ENCODE measurements around the gene S100A10.

S100A10 gene

GRCh38 chr1:151993734-151994496, at the start of gene S100A10:
Gene S100A10, minus strand, starts transcription at chr1:151993859. Its CDS starts 7,629 bp downstream, at chr1:151986230.
- DNase-seq (ENCODE audit: low spot score) = peak; percentile 37

GRCh38 chr1:152042030-152042429, 48.4 kb upstream of the S100A10 start:
- no peak for DNase-seq (ENCODE audit: low spot score)

- no peak for DNase-seq (ENCODE audit: low spot score)
These were observed 46.2 kb upstream of the S100A10 start for GRCh38 chr1:152039886-152040285.

GRCh38 chr1:152039461-152039860, 45.8 kb upstream of the S100A10 start:
- DNase-seq (ENCODE audit: low spot score) = no peak

- DNase-seq (ENCODE audit: low spot score) = no peak
These were observed 45.2 kb upstream of the S100A10 start for GRCh38 chr1:152038871-152039270.

GRCh38 chr1:152036267-152037216, 42.9 kb upstream of the S100A10 start, which contains the start of gene S100A11:
Gene S100A11, minus strand, starts transcription at chr1:152037004. Its CDS starts 89 bp downstream, at chr1:152036915.
- peak; percentile 90 for DNase-seq (ENCODE audit: low spot score)

GRCh38 chr1:152035539-152036266, 42.0 kb upstream of the S100A10 start:
- DNase-seq (ENCODE audit: low spot score) = peak; percentile 57

GRCh38 chr1:152034654-152035538, 41.2 kb upstream of the S100A10 start:
- DNase-seq (ENCODE audit: low spot score) = peak; percentile 88

- no peak for DNase-seq (ENCODE audit: low spot score)
These were observed 40.6 kb upstream of the S100A10 start for GRCh38 chr1:152034324-152034653.

- no peak for DNase-seq (ENCODE audit: low spot score)
These were observed 36.2 kb upstream of the S100A10 start for GRCh38 chr1:152029929-152030211.

- DNase-seq (ENCODE audit: low spot score) = peak; percentile 57
These were observed 35.7 kb upstream of the S100A10 start for GRCh38 chr1:152029144-152029928.

GRCh38 chr1:152026895-152027294, 33.2 kb upstream of the S100A10 start:
- no peak for DNase-seq (ENCODE audit: low spot score)

- no peak for DNase-seq (ENCODE audit: low spot score)
These were observed 30.6 kb upstream of the S100A10 start for GRCh38 chr1:152024223-152024622.

- DNase-seq (ENCODE audit: low spot score) = no peak
These were observed 29.6 kb upstream of the S100A10 start for GRCh38 chr1:152023221-152023620.

- no peak for DNase-seq (ENCODE audit: low spot score)
These were observed 28.8 kb upstream of the S100A10 start for GRCh38 chr1:152022474-152022873.

- no peak for DNase-seq (ENCODE audit: low spot score)
These were observed 27.9 kb upstream of the S100A10 start for GRCh38 chr1:152021569-152021968.

GRCh38 chr1:152020849-152021248, 27.2 kb upstream of the S100A10 start:
- no peak for DNase-seq (ENCODE audit: low spot score)

GRCh38 chr1:152018537-152018936, 24.9 kb upstream of the S100A10 start:
- no peak for DNase-seq (ENCODE audit: low spot score)

- no peak for DNase-seq (ENCODE audit: low spot score)
These were observed 22.1 kb upstream of the S100A10 start for GRCh38 chr1:152015766-152016165.

GRCh38 chr1:152014943-152015342, 21.3 kb upstream of the S100A10 start:
- no peak for DNase-seq (ENCODE audit: low spot score)

Measured in RKO (cell line).